Breast epithelium (tissue), 3 donors: ENCODE results near the gene PDS5A.

ENCODE experiments used
- CTCF ChIP-seq, 3 donors: fragments of 450-650 bp; IDR thresholded peaks; one replicate each; pipeline ENCODE4 v1.5.1; 2016 to 2017; ENCODE audit warnings: antibody characterized with exemption in 3 of 3, mild to moderate bottlenecking in 3 of 3, moderate library complexity in 3 of 3
- POLR2A ChIP-seq: fragments of 450-650 bp; IDR thresholded peaks from one replicate; pipeline ENCODE4 v1.6.1; 2016; ENCODE audit warnings: antibody characterized with exemption, mild to moderate bottlenecking, moderate library complexity

GRCh38 chr4:39899291-39899690 lies 78.4 kb downstream of the PDS5A start:
- TF ChIP-seq POLR2A (no peak), CTCF (IDR thresholded peaks at IDR 0.05) (no peak)
